WTC11 (cell line): ENCODE results near the gene ZNF276.

Experiments
- ATF1 ChIP-seq: sonication (generic); formaldehyde crosslinking; IDR thresholded peaks from 2 replicates; pipeline ENCODE4 v1.8.1; 2023; ENCODE audit warnings: mild to moderate bottlenecking, moderate library complexity, missing genetic modification reagents
- CTCF ChIP-seq: fragments of 200-600 bp; IDR thresholded peaks from 2 replicates; pipeline ENCODE4 v1.8.0; 2022; ENCODE audit warnings: antibody characterized with exemption
- ESRRA ChIP-seq: sonication (generic); formaldehyde crosslinking; IDR thresholded peaks from 2 replicates; pipeline ENCODE4 v1.8.1; 2022; ENCODE audit warnings: mild to moderate bottlenecking, missing genetic modification reagents, borderline replicate concordance
- GABPB1 ChIP-seq: sonication (generic); formaldehyde crosslinking; IDR thresholded peaks from 2 replicates; pipeline ENCODE4 v1.8.1; 2023; ENCODE audit warnings: mild to moderate bottlenecking, missing genetic modification reagents
- JUN ChIP-seq: sonication (generic); formaldehyde crosslinking; IDR thresholded peaks from 2 replicates; pipeline ENCODE4 v1.8.0; 2023; ENCODE audit warnings: mild to moderate bottlenecking, missing genetic modification reagents
- MAX ChIP-seq: sonication (generic); formaldehyde crosslinking; IDR thresholded peaks from 2 replicates; pipeline ENCODE4 v1.8.0; 2022; ENCODE audit warnings: mild to moderate bottlenecking, missing genetic modification reagents
- MXD4 ChIP-seq: fragments of 250-450 bp; sonication (Bioruptor Pico); IDR thresholded peaks from 2 replicates; pipeline ENCODE4 v1.8.0; 2021; ENCODE audit warnings: mild to moderate bottlenecking, moderate library complexity, borderline replicate concordance
- NR2C2 ChIP-seq: sonication (generic); formaldehyde crosslinking; IDR thresholded peaks from 2 replicates; pipeline ENCODE4 v1.8.0; 2022; ENCODE audit warnings: mild to moderate bottlenecking, missing genetic modification reagents
- USF2 ChIP-seq: sonication (generic); formaldehyde crosslinking; IDR thresholded peaks from 2 replicates; pipeline ENCODE4 v1.8.1; 2023; ENCODE audit warnings: mild to moderate bottlenecking, missing genetic modification reagents, moderate library complexity
- ZBTB21 ChIP-seq: sonication (generic); formaldehyde crosslinking; IDR thresholded peaks from 2 replicates; pipeline ENCODE4 v1.8.1; 2023; ENCODE audit warnings: mild to moderate bottlenecking, missing genetic modification reagents, borderline replicate concordance
- ZBTB43 ChIP-seq: sonication (generic); formaldehyde crosslinking; IDR thresholded peaks from 2 replicates; pipeline ENCODE4 v1.8.1; 2023; ENCODE audit warnings: mild to moderate bottlenecking, missing genetic modification reagents

GRCh38 chr16:89749637-89750036 is 28.3 kb downstream of the ZNF276 start:
- TF ChIP-seq JUN (CRISPR knock-in tag) = no peak
- no peak for TF ChIP-seq MXD4 (CRISPR knock-in tag)
- TF ChIP-seq ZBTB21 (CRISPR knock-in tag) = no peak
- TF ChIP-seq GABPB1 (CRISPR knock-in tag) = no peak
- TF ChIP-seq NR2C2 (CRISPR knock-in tag) = no peak
- TF ChIP-seq CTCF = no peak
- TF ChIP-seq ZBTB43 = no peak
- no peak for TF ChIP-seq USF2 (CRISPR knock-in tag)
- no peak for TF ChIP-seq MAX
- no peak for TF ChIP-seq ATF1 (CRISPR knock-in tag)
- TF ChIP-seq ESRRA (CRISPR knock-in tag) = no peak
